ENCODE measurements around the gene PLK5.
"Not testable (repeated sequence)": the region's sequence is repeated elsewhere in the genome, so short reads cannot be mapped to it uniquely, and the experiment has no call there.

PLK5 gene

GRCh38 chr19:1491114-1491848 is 32.6 kb upstream of the PLK5 start, which contains the start of gene REEP6:
Gene REEP6, plus strand, starts transcription at chr19:1491181. Its CDS starts 89 bp downstream, at chr19:1491270.
- DNase-seq (ENCODE audit: low read depth), result no peak

- DNase-seq (ENCODE audit: low read depth), result no peak
Observed at GRCh38 chr19:1491849-1492170, 32.1 kb upstream of the PLK5 start.

GRCh38 chr19:1492474-1493006 is 31.3 kb upstream of the PLK5 start:
- DNase-seq (ENCODE audit: low read depth), result no peak

- DNase-seq (ENCODE audit: low read depth), result no peak
Observed at GRCh38 chr19:1494115-1494815, 29.6 kb upstream of the PLK5 start.

- DNase-seq (ENCODE audit: low read depth), result no peak
Observed at GRCh38 chr19:1495051-1495798, 28.7 kb upstream of the PLK5 start.

- DNase-seq (ENCODE audit: low read depth), result no peak
Observed at GRCh38 chr19:1495799-1496713, 27.8 kb upstream of the PLK5 start.

GRCh38 chr19:1496714-1497577 is 26.9 kb upstream of the PLK5 start:
- DNase-seq (ENCODE audit: low read depth), result no peak

GRCh38 chr19:1497578-1498235 is 26.2 kb upstream of the PLK5 start:
- no peak for DNase-seq (ENCODE audit: low read depth)

GRCh38 chr19:1499231-1499630 is 24.6 kb upstream of the PLK5 start:
- DNase-seq (ENCODE audit: low read depth), result not testable (repeated sequence)

- DNase-seq (ENCODE audit: low read depth), result no peak
Observed at GRCh38 chr19:1501200-1501595, 22.7 kb upstream of the PLK5 start.

- DNase-seq (ENCODE audit: low read depth), result no peak
Observed at GRCh38 chr19:1502433-1503088, 21.3 kb upstream of the PLK5 start.

GRCh38 chr19:1503089-1503924 is 20.6 kb upstream of the PLK5 start:
- peak; percentile 61 for DNase-seq (ENCODE audit: low read depth)

- no peak for DNase-seq (ENCODE audit: low read depth)
Observed at GRCh38 chr19:1503925-1504773, 19.7 kb upstream of the PLK5 start.

- no peak for DNase-seq (ENCODE audit: low read depth)
Observed at GRCh38 chr19:1505012-1505411, 18.9 kb upstream of the PLK5 start.

GRCh38 chr19:1505991-1506881 is 17.6 kb upstream of the PLK5 start:
- DNase-seq (ENCODE audit: low read depth), result no peak

GRCh38 chr19:1507192-1507660 is 16.7 kb upstream of the PLK5 start:
- no peak for DNase-seq (ENCODE audit: low read depth)

All from stimulated activated CD8-positive, alpha-beta memory T cell treated with anti-CD3 and anti-CD28 coated beads, Interleukin-4, amount 100 ng/mL, for 24 hours (primary cell).